Measurements from ENCODE around the gene SLC25A19. TPM values are rescaled to one million over a fixed set of nuclear protein-coding genes. Genes with fewer than 3 reads are reported as not detected.

The SLC25A19 gene
- total RNA-seq: 48.4 and 52.7 TPM in 2 replicates

- intact Hi-C loops (cut with micrococcal nuclease): loop anchor here (1.0 to 2.0 kb wide), 14 partner anchors 18 to 495 kb away; partner anchors contain the start of genes ATP5PD, GGA3, GRB2 and KCTD2
Observed at GRCh38 chr17:75289115-75289831, at the start of gene SLC25A19. Gene SLC25A19 (minus strand): TSS chr17:75289433. CDS start chr17:75286764, 2,669 bp downstream.

- intact Hi-C loops (cut with micrococcal nuclease): loop anchor here (1.0 to 5.0 kb wide), 5 partner anchors 8 to 66 kb away; no protein-coding TSS in a partner anchor
Observed at GRCh38 chr17:75338335-75338734, 49.1 kb upstream of the SLC25A19 start.

GRCh38 chr17:75335315-75335714 is 46.1 kb upstream of the SLC25A19 start:
- intact Hi-C loops (cut with micrococcal nuclease): loop anchor here (5.0 kb wide), 1 partner anchor 38 kb away; no protein-coding TSS in a partner anchor

GRCh38 chr17:75334723-75335122 is 45.5 kb upstream of the SLC25A19 start:
- intact Hi-C loops (cut with micrococcal nuclease): loop anchor here (5.0 kb wide), 1 partner anchor 37 kb away; no protein-coding TSS in a partner anchor

- intact Hi-C loops (cut with micrococcal nuclease): no loop called here
Observed at GRCh38 chr17:75331671-75332070, 42.4 kb upstream of the SLC25A19 start.

- intact Hi-C loops (cut with micrococcal nuclease): no loop called here
Observed at GRCh38 chr17:75327757-75328156, 38.5 kb upstream of the SLC25A19 start.

- intact Hi-C loops (cut with micrococcal nuclease): no loop called here
Observed at GRCh38 chr17:75326226-75326848, 37.1 kb upstream of the SLC25A19 start.

- intact Hi-C loops (cut with micrococcal nuclease): no loop called here
Observed at GRCh38 chr17:75325827-75326225, 36.6 kb upstream of the SLC25A19 start.

GRCh38 chr17:75325348-75325747 is 36.1 kb upstream of the SLC25A19 start:
- intact Hi-C loops (cut with micrococcal nuclease): no loop called here

GRCh38 chr17:75321506-75321905 is 32.3 kb upstream of the SLC25A19 start:
- intact Hi-C loops (cut with micrococcal nuclease): no loop called here

GRCh38 chr17:75319904-75320691 is 30.9 kb upstream of the SLC25A19 start:
- intact Hi-C loops (cut with micrococcal nuclease): no loop called here

- intact Hi-C loops (cut with micrococcal nuclease): no loop called here
Observed at GRCh38 chr17:75318615-75319222, 29.5 kb upstream of the SLC25A19 start.

- intact Hi-C loops (cut with micrococcal nuclease): no loop called here
Observed at GRCh38 chr17:75318211-75318610, 29.0 kb upstream of the SLC25A19 start.

GRCh38 chr17:75317671-75318070 is 28.4 kb upstream of the SLC25A19 start:
- intact Hi-C loops (cut with micrococcal nuclease): no loop called here

- intact Hi-C loops (cut with micrococcal nuclease): no loop called here
Observed at GRCh38 chr17:75316253-75316652, 27.0 kb upstream of the SLC25A19 start.

- intact Hi-C loops (cut with micrococcal nuclease): no loop called here
Observed at GRCh38 chr17:75315541-75316243, 26.5 kb upstream of the SLC25A19 start.

- intact Hi-C loops (cut with micrococcal nuclease): no loop called here
Observed at GRCh38 chr17:75313941-75314551, 24.8 kb upstream of the SLC25A19 start.

GRCh38 chr17:75308732-75309629 is 19.7 kb upstream of the SLC25A19 start:
- intact Hi-C loops (cut with micrococcal nuclease): no loop called here
